Measurements from ENCODE around the gene IFT122.

Gene IFT122

GRCh38 chr3:129399895-129400357, 40.1 kb upstream of the IFT122 start:
- H3K27ac ChIP-seq, result peak overlapping the region; percentile 84
- TF ChIP-seq CTCF (conservative IDR thresholded peaks at IDR 0.05), result peak; percentile 31

GRCh38 chr3:129402210-129402609, 37.8 kb upstream of the IFT122 start:
- no peak overlapping the region for H3K27ac ChIP-seq
- TF ChIP-seq CTCF (conservative IDR thresholded peaks at IDR 0.05), result no peak

- no peak for TF ChIP-seq CTCF (conservative IDR thresholded peaks at IDR 0.05)
- H3K27ac ChIP-seq, result no peak overlapping the region
Measured at GRCh38 chr3:129402616-129403015, 37.4 kb upstream of the IFT122 start.

- no peak overlapping the region for H3K27ac ChIP-seq
- no peak for TF ChIP-seq CTCF (conservative IDR thresholded peaks at IDR 0.05)
Measured at GRCh38 chr3:129403450-129403849, 36.6 kb upstream of the IFT122 start.

- no peak overlapping the region for H3K27ac ChIP-seq
- TF ChIP-seq CTCF (conservative IDR thresholded peaks at IDR 0.05), result no peak
Measured at GRCh38 chr3:129404130-129404529, 35.9 kb upstream of the IFT122 start.

GRCh38 chr3:129404610-129405009, 35.4 kb upstream of the IFT122 start:
- H3K27ac ChIP-seq, result no peak overlapping the region
- no peak for TF ChIP-seq CTCF (conservative IDR thresholded peaks at IDR 0.05)

GRCh38 chr3:129409541-129409940, 30.5 kb upstream of the IFT122 start:
- TF ChIP-seq CTCF (conservative IDR thresholded peaks at IDR 0.05), result no peak
- no peak overlapping the region for H3K27ac ChIP-seq

GRCh38 chr3:129410971-129411370, 29.1 kb upstream of the IFT122 start:
- no peak for TF ChIP-seq CTCF (conservative IDR thresholded peaks at IDR 0.05)
- no peak overlapping the region for H3K27ac ChIP-seq

Data from VCaP (cell line).